CD8-positive, alpha-beta memory T cell (primary cell): ENCODE results near the gene DSP. TPM values are rescaled to one million over a fixed set of nuclear protein-coding genes. Genes with fewer than 3 reads are reported as not detected.

ENCODE experiments used
- CTCF ChIA-PET: fragments of 350-600 bp; sonication (Branson Sonifier 250); formaldehyde crosslinking; loops from one replicate; lab custom pipeline; 2021; ENCODE audit warnings: antibody characterized with exemption; lab: Charles Lee
- POLR2A ChIA-PET: fragments of 350-600 bp; sonication (Branson Sonifier 250); formaldehyde crosslinking; loops from one replicate; lab custom pipeline; 2021; ENCODE audit warnings: antibody characterized with exemption; lab: Charles Lee
- DNase-seq, 5 donors: peaks; one replicate each; pipeline versions ENCODE4 v3.0.0 to v3.0.0-alpha.2; 2020 to 2022; ENCODE audit warnings: mixed read lengths in 1 of 5
- H3K27ac ChIP-seq: one replicate; pipeline ENCODE4 v1.7.0; 2013; ENCODE audit warnings: low read depth, mild to moderate bottlenecking, low read length, moderate library complexity
- H3K27me3 ChIP-seq: 2 replicates; pipeline ENCODE4 v1.7.0; 2013; ENCODE audit warnings: low read length, mild to moderate bottlenecking; ENCODE audit not compliant: insufficient read depth, poor library complexity, severe bottlenecking
- H3K36me3 ChIP-seq: 2 replicates; pipeline ENCODE4 v1.7.0; 2013; ENCODE audit warnings: mild to moderate bottlenecking, low read length, moderate library complexity; ENCODE audit not compliant: insufficient read depth
- H3K4me1 ChIP-seq: 2 replicates; pipeline ENCODE4 v1.7.0; 2013; ENCODE audit warnings: mild to moderate bottlenecking, low read length, moderate library complexity; ENCODE audit not compliant: insufficient read depth
- H3K4me3 ChIP-seq: 2 replicates; pipeline ENCODE4 v1.7.0; 2013; ENCODE audit warnings: mild to moderate bottlenecking, low read length
- H3K9me3 ChIP-seq: 2 replicates; pipeline ENCODE4 v1.7.0; 2013; ENCODE audit warnings: mild to moderate bottlenecking, low read length
- H3K27ac Mint-ChIP-seq, 8 donors: one replicate each; pipeline ENCODE4 v1.8.0; 2020 to 2021; ENCODE audit warnings: mixed read lengths in 8 of 8, mild to moderate bottlenecking in 6 of 8, inconsistent platforms in 3 of 8, moderate library complexity in 3 of 8
- H3K27me3 Mint-ChIP-seq, 2 donors: one replicate each; pipeline ENCODE4 v1.8.0; 2020 to 2021; ENCODE audit warnings: mixed read lengths in 2 of 2, mild to moderate bottlenecking in 1 of 2, moderate library complexity in 1 of 2
- H3K36me3 Mint-ChIP-seq, 3 donors: one replicate each; pipeline ENCODE4 v1.8.0; 2020 to 2021; ENCODE audit warnings: mixed read lengths in 3 of 3, inconsistent platforms in 1 of 3, mild to moderate bottlenecking in 1 of 3
- H3K4me1 Mint-ChIP-seq, 3 donors: one replicate each; pipeline ENCODE4 v1.8.0; 2020 to 2021; ENCODE audit warnings: mixed read lengths in 3 of 3, inconsistent platforms in 1 of 3, mild to moderate bottlenecking in 1 of 3
- H3K4me3 Mint-ChIP-seq, 7 donors: one replicate each; pipeline ENCODE4 v1.8.0; 2020 to 2021; ENCODE audit warnings: mixed read lengths in 7 of 7, mild to moderate bottlenecking in 6 of 7, moderate library complexity in 4 of 7, inconsistent platforms in 2 of 7
- H3K9me3 Mint-ChIP-seq, 5 donors: one replicate each; pipeline ENCODE4 v1.8.0; 2020 to 2022; ENCODE audit warnings: mixed read lengths in 5 of 5, mild to moderate bottlenecking in 3 of 5, moderate library complexity in 2 of 5, inconsistent platforms in 1 of 5
- polyA plus RNA-seq: library from polyadenylated mRNA; unstranded; fragments of 300-500 nt; fragmentation: Illumina TruSeq; gene quantifications from one replicate; pipeline ENCODE4 v1.2.3, GENCODE V29; 2021
- total RNA-seq, 2 experiments: library from RNA; stranded (reverse); gene quantifications; one replicate each; pipeline ENCODE4 v1.2.3, GENCODE V29; 2021

DSP gene
- total and polyA plus RNA-seq, 3 experiments from 2014 or later = 0.04 to 0.08 TPM; not detected in 1

- ChIA-PET POLR2A (no interaction called here), CTCF (no interaction called here)
- H3K27ac Mint-ChIP-seq = no peak overlapping the region
- H3K4me3 Mint-ChIP-seq = no peak overlapping the region
- Histone ChIP-seq H3K27ac (no peak overlapping the region), H3K36me3 (no peaks in the 10 kb centered on the region), H3K4me1 (no peaks in the 10 kb centered on the region), H3K27me3 (no peaks in the 10 kb centered on the region), H3K9me3 (no peaks in the 10 kb centered on the region), H3K4me3 (no peak overlapping the region)
- H3K27me3 Mint-ChIP-seq = peaks cover 8 to 28% of the 10 kb centered on the region in 2 donors
- no peak for DNase-seq
- no peaks in the 10 kb centered on the region for H3K36me3 Mint-ChIP-seq
- no peaks in the 10 kb centered on the region for H3K4me1 Mint-ChIP-seq
- H3K9me3 Mint-ChIP-seq = no peaks in the 10 kb centered on the region
Observed at GRCh38 chr6:7505189-7505699, 36.2 kb upstream of the DSP start.

GRCh38 chr6:7507600-7507999 is 33.9 kb upstream of the DSP start:
- no peak for DNase-seq
- peaks cover 4 to 24% of the 10 kb centered on the region in 2 donors for H3K27me3 Mint-ChIP-seq
- ChIA-PET POLR2A (no interaction called here), CTCF (no interaction called here)
- Histone ChIP-seq H3K4me3 (no peak overlapping the region), H3K27me3 (no peaks in the 10 kb centered on the region), H3K9me3 (no peaks in the 10 kb centered on the region), H3K4me1 (no peaks in the 10 kb centered on the region), H3K27ac (no peak overlapping the region), H3K36me3 (no peaks in the 10 kb centered on the region)
- no peaks in the 10 kb centered on the region for H3K4me1 Mint-ChIP-seq
- no peak overlapping the region for H3K27ac Mint-ChIP-seq
- no peak overlapping the region for H3K4me3 Mint-ChIP-seq
- no peaks in the 10 kb centered on the region for H3K9me3 Mint-ChIP-seq
- no peaks in the 10 kb centered on the region for H3K36me3 Mint-ChIP-seq

GRCh38 chr6:7512320-7512719 is 29.2 kb upstream of the DSP start:
- Mint-ChIP-seq H3K4me1 (no peaks in the 10 kb centered on the region), H3K27ac (peak overlapping the region in 1 of 8 donors; percentile 14), H3K9me3 (no peaks in the 10 kb centered on the region), H3K27me3 (peaks cover 2 to 19% of the 10 kb centered on the region in 2 donors), H3K4me3 (no peak overlapping the region), H3K36me3 (no peaks in the 10 kb centered on the region)
- ChIA-PET CTCF (no interaction called here), POLR2A (no interaction called here)
- H3K27ac ChIP-seq = no peak overlapping the region
- H3K36me3 ChIP-seq = no peaks in the 10 kb centered on the region
- H3K9me3 ChIP-seq = no peaks in the 10 kb centered on the region
- H3K27me3 ChIP-seq = no peaks in the 10 kb centered on the region
- no peaks in the 10 kb centered on the region for H3K4me1 ChIP-seq
- DNase-seq = no peak
- H3K4me3 ChIP-seq = no peak overlapping the region

GRCh38 chr6:7513529-7513928 is 27.9 kb upstream of the DSP start:
- no peak for DNase-seq
- H3K9me3 ChIP-seq = no peaks in the 10 kb centered on the region
- H3K27me3 ChIP-seq = no peaks in the 10 kb centered on the region
- H3K27ac Mint-ChIP-seq = no peak overlapping the region
- CTCF ChIA-PET = no interaction called here
- no peaks in the 10 kb centered on the region for H3K36me3 Mint-ChIP-seq
- H3K4me3 Mint-ChIP-seq = no peak overlapping the region
- H3K4me1 Mint-ChIP-seq = no peaks in the 10 kb centered on the region
- POLR2A ChIA-PET = no interaction called here
- H3K9me3 Mint-ChIP-seq = no peaks in the 10 kb centered on the region
- H3K36me3 ChIP-seq = no peaks in the 10 kb centered on the region
- H3K27ac ChIP-seq = no peak overlapping the region
- no peaks in the 10 kb centered on the region for H3K4me1 ChIP-seq
- H3K27me3 Mint-ChIP-seq = peaks cover 4 to 21% of the 10 kb centered on the region in 2 donors
- no peak overlapping the region for H3K4me3 ChIP-seq

- CTCF ChIA-PET = no interaction called here
Observed at GRCh38 chr6:7515363-7515762, 26.1 kb upstream of the DSP start.

GRCh38 chr6:7518877-7519276 is 22.6 kb upstream of the DSP start:
- Histone ChIP-seq H3K9me3 (no peaks in the 10 kb centered on the region), H3K4me3 (no peak overlapping the region), H3K27me3 (no peaks in the 10 kb centered on the region), H3K27ac (no peak overlapping the region), H3K36me3 (no peaks in the 10 kb centered on the region), H3K4me1 (no peaks in the 10 kb centered on the region)
- Mint-ChIP-seq H3K27me3 (peaks cover 15 to 43% of the 10 kb centered on the region in 2 donors), H3K9me3 (no peaks in the 10 kb centered on the region), H3K27ac (no peak overlapping the region), H3K4me3 (no peak overlapping the region), H3K4me1 (no peaks in the 10 kb centered on the region), H3K36me3 (no peaks in the 10 kb centered on the region)
- CTCF ChIA-PET = no interaction called here
- POLR2A ChIA-PET = no interaction called here
- no peak for DNase-seq

More at GRCh38 chr6:7515363-7515762, 26.1 kb upstream of the DSP start:
- POLR2A ChIA-PET = no interaction called here
- Histone ChIP-seq H3K27me3 (no peaks in the 10 kb centered on the region), H3K36me3 (no peaks in the 10 kb centered on the region), H3K27ac (no peak overlapping the region), H3K4me3 (no peak overlapping the region), H3K9me3 (no peaks in the 10 kb centered on the region), H3K4me1 (no peaks in the 10 kb centered on the region)
- H3K27me3 Mint-ChIP-seq = peaks cover 4 to 24% of the 10 kb centered on the region in 2 donors
- H3K4me1 Mint-ChIP-seq = no peaks in the 10 kb centered on the region
- H3K36me3 Mint-ChIP-seq = no peaks in the 10 kb centered on the region
- no peak for DNase-seq
- H3K27ac Mint-ChIP-seq = no peak overlapping the region
- H3K9me3 Mint-ChIP-seq = no peaks in the 10 kb centered on the region
- no peak overlapping the region for H3K4me3 Mint-ChIP-seq

- DNase-seq = no peak
- H3K27me3 Mint-ChIP-seq = peaks cover 23 to 75% of the 10 kb centered on the region in 2 donors
- H3K4me1 Mint-ChIP-seq = no peaks in the 10 kb centered on the region
- no peaks in the 10 kb centered on the region for H3K36me3 Mint-ChIP-seq
- peaks cover 5% of the 10 kb centered on the region for H3K27me3 ChIP-seq
- POLR2A ChIA-PET = no interaction called here
- H3K9me3 Mint-ChIP-seq = no peaks in the 10 kb centered on the region
- no peak overlapping the region for H3K4me3 ChIP-seq
- no peaks in the 10 kb centered on the region for H3K9me3 ChIP-seq
- no peak overlapping the region for H3K27ac Mint-ChIP-seq
- H3K4me1 ChIP-seq = no peaks in the 10 kb centered on the region
- H3K27ac ChIP-seq = no peak overlapping the region
- no peaks in the 10 kb centered on the region for H3K36me3 ChIP-seq
- CTCF ChIA-PET = no interaction called here
- no peak overlapping the region for H3K4me3 Mint-ChIP-seq
Observed at GRCh38 chr6:7522873-7523272, 18.6 kb upstream of the DSP start.

- ChIA-PET CTCF (no interaction called here), POLR2A (interaction anchor here (0.5 kb wide), 1 partner anchor 37 kb away, joined by 3 read pairs; no protein-coding TSS in a partner anchor)
- no peaks in the 10 kb centered on the region for H3K4me1 Mint-ChIP-seq
- no peaks in the 10 kb centered on the region for H3K4me1 ChIP-seq
- H3K27me3 ChIP-seq = peaks cover 9% of the 10 kb centered on the region
- no peak overlapping the region for H3K27ac Mint-ChIP-seq
- no peak overlapping the region for H3K27ac ChIP-seq
- no peak overlapping the region for H3K4me3 ChIP-seq
- H3K9me3 ChIP-seq = no peaks in the 10 kb centered on the region
- DNase-seq = no peak
- H3K36me3 ChIP-seq = no peaks in the 10 kb centered on the region
- H3K4me3 Mint-ChIP-seq = no peak overlapping the region
- no peaks in the 10 kb centered on the region for H3K9me3 Mint-ChIP-seq
- peaks cover 24 to 80% of the 10 kb centered on the region in 2 donors for H3K27me3 Mint-ChIP-seq
- H3K36me3 Mint-ChIP-seq = no peaks in the 10 kb centered on the region
Observed at GRCh38 chr6:7523922-7524321, 17.5 kb upstream of the DSP start.
